IPS-15b (cell line): ENCODE results near the gene ORAI3.

Experiments used
- H3K27me3 ChIP-seq: one replicate; pipeline ENCODE4 v1.6.1; 2013; ENCODE audit warnings: low read length; ENCODE audit not compliant: control insufficient read depth, insufficient read depth
- H3K36me3 ChIP-seq: one replicate; pipeline ENCODE4 v1.6.1; 2013; ENCODE audit warnings: low read length; ENCODE audit not compliant: control insufficient read depth, insufficient read depth
- H3K4me1 ChIP-seq: one replicate; pipeline ENCODE4 v1.6.1; 2013; ENCODE audit warnings: mild to moderate bottlenecking, low read length; ENCODE audit not compliant: control insufficient read depth, insufficient read depth
- H3K4me3 ChIP-seq: one replicate; pipeline ENCODE4 v1.5.1; 2013; ENCODE audit warnings: low read depth, low read length
- H3K9ac ChIP-seq: one replicate; pipeline ENCODE4 v1.6.1; 2013; ENCODE audit warnings: low read depth, mild to moderate bottlenecking, low read length
- H3K9me3 ChIP-seq: one replicate; pipeline ENCODE4 v1.6.1; 2013; ENCODE audit warnings: mild to moderate bottlenecking, low read length; ENCODE audit not compliant: control insufficient read depth, insufficient read depth

ORAI3 gene

DNA sequence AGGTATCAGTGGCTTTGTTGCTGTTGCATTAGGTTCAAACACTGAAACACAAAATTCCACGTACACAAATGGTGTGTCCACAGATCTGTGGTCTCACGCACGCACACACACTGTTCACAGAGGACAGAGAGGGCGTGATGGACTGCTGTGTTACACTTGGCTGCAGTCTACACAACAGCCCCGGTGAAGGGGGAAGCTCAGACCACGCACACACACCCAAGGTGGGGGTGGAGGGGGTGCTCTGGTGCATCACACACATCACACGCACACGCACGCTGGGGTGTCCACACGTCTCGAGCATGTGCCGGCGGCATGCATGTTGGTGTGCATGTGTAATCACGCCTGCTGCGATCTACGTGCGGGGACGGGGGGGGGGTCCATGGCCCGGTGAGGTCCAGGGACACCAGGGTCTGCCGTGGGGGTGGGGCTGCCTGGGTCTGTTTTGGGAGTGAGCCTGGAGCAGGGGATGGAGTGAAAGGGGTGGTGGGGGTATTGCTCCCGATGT lies 43.5 kb downstream of the ORAI3 start:
- Histone ChIP-seq H3K4me1 (no peaks in the 10 kb centered on the region), H3K36me3 (peaks cover 5% of the 10 kb centered on the region), H3K9ac (no peak overlapping the region), H3K4me3 (no peak overlapping the region), H3K27me3 (no peaks in the 10 kb centered on the region), H3K9me3 (no peaks in the 10 kb centered on the region)

DNA sequence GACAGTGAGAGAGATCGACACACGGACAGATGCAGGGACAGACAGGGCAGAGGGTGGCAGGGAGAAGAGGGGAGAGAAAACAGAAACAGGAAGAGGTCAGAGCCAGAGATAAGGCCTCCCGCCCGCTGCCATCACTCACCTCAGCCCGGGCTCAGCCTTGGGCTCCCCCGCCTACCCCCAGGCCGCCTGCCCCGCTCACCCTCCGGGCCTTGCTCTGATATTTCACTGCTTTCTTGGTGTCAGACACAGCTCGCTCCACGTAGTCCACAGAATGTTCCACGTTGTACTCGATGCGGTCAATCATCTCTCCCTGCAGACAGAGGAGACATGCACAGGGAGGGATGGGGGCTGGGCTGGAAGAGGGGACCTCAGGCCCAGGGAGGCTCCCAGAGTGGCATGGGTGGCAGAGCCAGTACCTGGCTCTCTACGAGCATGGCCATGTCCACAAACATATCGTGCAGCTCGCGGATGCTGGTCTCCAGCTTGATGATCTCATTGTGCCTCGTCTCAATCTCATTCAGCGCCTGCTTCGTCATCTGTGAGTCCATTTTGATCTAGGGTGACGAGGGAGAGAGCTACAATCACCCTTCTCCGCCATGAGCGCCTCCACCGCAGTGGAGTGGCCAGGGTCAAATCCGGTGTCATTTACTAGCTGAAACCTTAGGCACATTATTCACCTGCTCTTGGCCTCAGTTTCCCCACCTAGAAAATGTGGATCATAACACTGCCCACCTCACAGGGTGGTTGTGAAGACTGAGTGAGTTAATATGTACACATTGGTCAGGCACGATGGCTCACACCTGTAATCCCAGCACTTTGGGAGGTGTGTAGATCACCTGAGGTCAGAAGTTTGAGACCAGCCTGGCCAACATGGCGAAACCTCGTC lies 44.3 kb downstream of the ORAI3 start:
- no peak overlapping the region for H3K4me3 ChIP-seq
- H3K9ac ChIP-seq: no peak overlapping the region
- H3K36me3 ChIP-seq: peaks cover 5% of the 10 kb centered on the region
- no peaks in the 10 kb centered on the region for H3K27me3 ChIP-seq
- no peaks in the 10 kb centered on the region for H3K9me3 ChIP-seq
- H3K4me1 ChIP-seq: peaks cover 6% of the 10 kb centered on the region

GRCh38 chr16:30995927-30996323 lies 47.1 kb downstream of the ORAI3 start:
- Histone ChIP-seq H3K9ac (no peak overlapping the region), H3K4me1 (peaks cover 12% of the 10 kb centered on the region), H3K4me3 (peak overlapping the region; percentile 83), H3K9me3 (no peaks in the 10 kb centered on the region), H3K27me3 (no peaks in the 10 kb centered on the region), H3K36me3 (peaks cover 3% of the 10 kb centered on the region)

- H3K9ac ChIP-seq: no peak overlapping the region
- no peaks in the 10 kb centered on the region for H3K9me3 ChIP-seq
- H3K4me1 ChIP-seq: peaks cover 12% of the 10 kb centered on the region
- H3K4me3 ChIP-seq: peak overlapping the region; percentile 83
- no peaks in the 10 kb centered on the region for H3K27me3 ChIP-seq
- H3K36me3 ChIP-seq: no peaks in the 10 kb centered on the region
Observed at GRCh38 chr16:30996324-30996984, 47.6 kb downstream of the ORAI3 start.

DNA sequence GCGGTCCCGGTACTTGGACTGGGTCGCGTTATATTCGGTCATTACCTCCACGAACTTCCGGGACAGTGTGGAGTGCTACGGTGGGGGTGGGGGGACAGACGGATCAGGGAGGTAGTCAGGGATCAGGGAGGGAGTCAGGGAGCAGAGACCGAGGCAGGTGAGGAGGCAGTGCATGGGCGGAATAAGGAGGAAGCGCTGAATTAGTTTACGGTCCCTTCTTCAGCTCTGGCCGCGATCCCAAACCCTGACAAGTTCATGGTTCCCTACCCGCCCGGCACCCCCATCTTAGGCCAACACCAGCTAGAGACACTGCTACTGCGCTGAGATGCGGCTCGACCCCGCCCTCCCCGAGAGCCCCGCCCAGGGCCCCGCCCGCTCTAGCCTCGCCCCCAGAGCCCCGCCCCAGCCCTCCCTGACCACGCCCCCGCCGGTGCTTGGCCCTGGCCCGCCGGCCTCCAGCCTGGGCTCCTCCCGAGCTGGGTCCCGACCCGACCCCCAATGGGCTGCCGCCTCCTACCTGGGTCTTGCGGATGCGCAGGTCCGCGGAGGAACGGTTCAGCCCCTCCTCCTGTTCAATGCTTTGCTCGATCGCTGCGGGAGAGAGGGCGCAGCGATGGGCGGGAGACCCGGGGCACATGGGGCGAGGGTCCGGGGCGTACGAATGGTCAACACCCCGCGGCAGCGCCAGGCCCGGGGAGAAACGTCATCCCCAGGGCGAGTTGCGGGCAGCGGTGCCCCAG lies 48.3 kb downstream of the ORAI3 start:
- peak overlapping the region; percentile 83 for H3K4me3 ChIP-seq
- no peaks in the 10 kb centered on the region for H3K27me3 ChIP-seq
- H3K9ac ChIP-seq: no peak overlapping the region
- no peaks in the 10 kb centered on the region for H3K36me3 ChIP-seq
- no peaks in the 10 kb centered on the region for H3K9me3 ChIP-seq
- H3K4me1 ChIP-seq: peaks cover 12% of the 10 kb centered on the region

- Histone ChIP-seq H3K4me3 (peak overlapping the region; percentile 71), H3K4me1 (peaks cover 12% of the 10 kb centered on the region), H3K9me3 (no peaks in the 10 kb centered on the region), H3K36me3 (no peaks in the 10 kb centered on the region), H3K9ac (no peak overlapping the region), H3K27me3 (no peaks in the 10 kb centered on the region)
Observed at GRCh38 chr16:30997725-30998711, 49.1 kb downstream of the ORAI3 start.

- Histone ChIP-seq H3K4me1 (peaks cover 12% of the 10 kb centered on the region), H3K27me3 (no peaks in the 10 kb centered on the region), H3K4me3 (no peak overlapping the region), H3K9ac (no peak overlapping the region), H3K36me3 (no peaks in the 10 kb centered on the region), H3K9me3 (no peaks in the 10 kb centered on the region)
Observed at GRCh38 chr16:30998852-30999761, 50.2 kb downstream of the ORAI3 start.

DNA sequence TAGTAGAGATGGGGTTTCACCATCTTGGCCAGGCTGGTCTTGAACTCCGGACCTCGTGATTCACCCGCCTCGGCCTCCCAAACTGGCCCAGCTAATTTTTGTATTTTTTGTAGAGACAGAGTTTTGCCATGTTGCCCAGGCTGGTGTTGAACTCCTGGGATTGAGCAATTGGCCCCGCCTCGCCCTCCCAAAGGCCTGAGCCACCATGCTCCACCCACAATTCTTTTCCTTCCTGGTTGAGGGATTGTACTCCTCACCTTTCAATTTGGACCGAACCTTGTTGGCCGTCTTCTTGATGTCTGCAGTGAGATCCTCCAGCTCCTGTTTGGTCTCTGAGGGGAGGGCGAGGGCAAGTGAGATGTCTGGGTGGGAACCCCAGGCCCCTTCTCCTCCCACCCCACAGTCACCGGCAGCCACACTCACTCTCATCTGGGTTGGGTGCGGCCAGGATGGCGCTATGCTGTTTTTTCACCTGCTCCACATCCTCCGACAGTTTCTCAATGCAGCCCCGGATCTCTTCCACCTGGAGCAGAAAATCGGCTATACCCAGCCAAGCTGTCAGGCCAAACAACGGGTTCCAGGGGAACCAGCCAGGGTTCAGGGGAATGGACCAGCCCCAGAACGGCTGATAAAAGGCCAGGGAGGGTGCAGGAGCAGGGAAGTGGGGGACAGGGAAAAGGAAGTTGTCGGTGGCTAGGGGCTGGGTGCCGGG lies 52.0 kb downstream of the ORAI3 start:
- Histone ChIP-seq H3K4me1 (peaks cover 12% of the 10 kb centered on the region), H3K4me3 (no peak overlapping the region), H3K27me3 (no peaks in the 10 kb centered on the region), H3K36me3 (no peaks in the 10 kb centered on the region), H3K9me3 (no peaks in the 10 kb centered on the region), H3K9ac (no peak overlapping the region)

GRCh38 chr16:31001507-31002249 lies 52.8 kb downstream of the ORAI3 start:
- H3K27me3 ChIP-seq: no peaks in the 10 kb centered on the region
- H3K36me3 ChIP-seq: no peaks in the 10 kb centered on the region
- H3K4me1 ChIP-seq: peaks cover 12% of the 10 kb centered on the region
- no peaks in the 10 kb centered on the region for H3K9me3 ChIP-seq
- H3K4me3 ChIP-seq: no peak overlapping the region
- no peak overlapping the region for H3K9ac ChIP-seq
